GM12878 (cell line): ENCODE measurements around the gene TCF20. TPM values are rescaled to one million over a fixed set of nuclear protein-coding genes. Genes with fewer than 3 reads are reported as not detected.

Experiments
- ATAC-seq: fragments of 200-7000 bp; cut with Tn5 transposase; 3 replicates; pipeline ENCODE4 v1.9.1; 2020; ENCODE audit warnings: mild to moderate bottlenecking, moderate library complexity
- BruUV-seq: library from RNA; stranded (reverse); fragments of 400-500 nt; replicated peaks from 2 replicates; lab custom pipeline; 2021; lab: Mats Ljungman, UMichigan
- CTCF ChIA-PET: fragments of 300-600 bp; sonication (Branson Sonifier 250); formaldehyde crosslinking; extraction: SDS; loops from one replicate; lab custom pipeline; 2021; ENCODE audit warnings: inconsistent platforms; lab: Yijun Ruan, JAX
- POLR2A ChIA-PET: fragments of 350-600 bp; formaldehyde crosslinking; extraction: SDS; loops from one replicate; lab custom pipeline; 2021; ENCODE audit warnings: inconsistent platforms; lab: Charles Lee
- RAD21 ChIA-PET: fragments of 300-600 bp; sonication (Branson Sonifier 250); formaldehyde crosslinking; loops from one replicate; lab custom pipeline; 2023; ENCODE audit warnings: antibody characterized with exemption; ENCODE audit not compliant: unreplicated experiment; lab: Charles Lee
- SMC1A ChIA-PET: fragments of 300-600 bp; sonication (Branson Sonifier 250); formaldehyde crosslinking; loops from one replicate; lab custom pipeline; 2023; ENCODE audit not compliant: unreplicated experiment, uncharacterized antibody; lab: Charles Lee
- DNase-seq: peaks from one replicate; pipeline ENCODE4 v3.0.0-alpha.2; 2011; ENCODE audit warnings: low read depth, low spot score
- FAIRE-seq: peaks from 3 replicates; lab custom pipeline; 2011; peaks lifted over from hg19 to GRCh38; lab: Jason Lieb, UNC
- H2AFZ ChIP-seq: 2 replicates; pipeline ENCODE4 v1.6.0; 2011; ENCODE audit warnings: low read depth, low read length, control low read depth; ENCODE audit not compliant: control insufficient read depth
- H3K27ac ChIP-seq: 2 replicates; pipeline ENCODE4 v1.5.1; 2011; ENCODE audit warnings: control low read depth; ENCODE audit not compliant: control insufficient read depth, insufficient read depth
- H3K27me3 ChIP-seq, 2 experiments: replicated peaks in 1 of 2; 2 replicates each; pipeline versions ENCODE4 v1.6.0 to v1.6.1; 2011; ENCODE audit warnings: low read length in 1 of 2; ENCODE audit not compliant: control insufficient read depth in 2 of 2, insufficient read depth in 2 of 2
- H3K36me3 ChIP-seq, 2 experiments: 2 replicates each; pipeline ENCODE4 v1.5.1; 2011; ENCODE audit warnings: low read length in 1 of 2; ENCODE audit not compliant: control insufficient read depth in 2 of 2, insufficient read depth in 2 of 2
- H3K4me1 ChIP-seq: 2 replicates; pipeline ENCODE4 v1.6.1; 2011; ENCODE audit warnings: mild to moderate bottlenecking, low read length, moderate library complexity, mixed read lengths; ENCODE audit not compliant: control insufficient read depth, insufficient read depth
- H3K4me2 ChIP-seq: 2 replicates; pipeline ENCODE4 v1.6.0; 2011; ENCODE audit warnings: control low read depth; ENCODE audit not compliant: control insufficient read depth, insufficient read depth
- H3K4me3 ChIP-seq: fragments of 200-600 bp; sonication (generic); 2 replicates; pipeline ENCODE4 v1.5.1; 2016
- H3K79me2 ChIP-seq: 2 replicates; pipeline ENCODE4 v1.6.0; 2011; ENCODE audit warnings: low read length; ENCODE audit not compliant: control insufficient read depth, insufficient read depth
- H3K9ac ChIP-seq: 2 replicates; pipeline ENCODE4 v1.8.0; 2011; ENCODE audit warnings: low read length, control low read depth, mixed read lengths; ENCODE audit not compliant: control insufficient read depth, insufficient read depth
- H3K9me3 ChIP-seq: replicated peaks from 3 replicates; pipeline ENCODE4 v1.5.1; 2011; ENCODE audit warnings: mild to moderate bottlenecking, low read length; ENCODE audit not compliant: control insufficient read depth, insufficient read depth
- H4K20me1 ChIP-seq: 2 replicates; pipeline ENCODE4 v1.6.0; 2011; ENCODE audit not compliant: control insufficient read depth, insufficient read depth
- CHD2 ChIP-seq: IDR thresholded peaks from 2 replicates; pipeline ENCODE4 v1.6.1; 2011; ENCODE audit warnings: low read depth, low read length, improper control_type of control experiment, borderline replicate concordance
- NRF1 ChIP-seq: conservative IDR thresholded peaks from 2 replicates; pipeline ENCODE4 v1.6.1; 2011; ENCODE audit warnings: mild to moderate bottlenecking, low read depth, low read length, improper control_type of control experiment
- POLR2AphosphoS5 ChIP-seq: IDR thresholded peaks from 2 replicates; pipeline ENCODE4 v1.6.1; 2011; ENCODE audit warnings: mild to moderate bottlenecking, low read length, inconsistent platforms
- RUNX3 ChIP-seq: IDR thresholded peaks from 2 replicates; pipeline ENCODE4 v1.6.1; 2012; ENCODE audit warnings: low read length, inconsistent platforms
- STAT1 ChIP-seq: fragments of 450-650 bp; conservative IDR thresholded peaks from 2 replicates; pipeline ENCODE4 v1.6.1; 2014; ENCODE audit warnings: antibody characterized with exemption, mild to moderate bottlenecking
- TCF12 ChIP-seq: IDR thresholded peaks from 2 replicates; pipeline ENCODE4 v1.6.1; 2011; ENCODE audit warnings: low read depth, mild to moderate bottlenecking, low read length
- ZBTB40 ChIP-seq: fragments of 450-650 bp; IDR thresholded peaks from 2 replicates; pipeline ENCODE4 v1.6.1; 2016; ENCODE audit warnings: mild to moderate bottlenecking, moderate library complexity, borderline replicate concordance
- WGBS: methylation state at CpG from one replicate; pipeline ENCODE4 v1.1.6; 2016; ENCODE audit warnings: low lambda C conversion rate; ENCODE audit not compliant: insufficient replicate concordance, insufficient coverage; ENCODE audit errors: missing lambda C conversion rate; 5-methylcytosine and 5-hydroxymethylcytosine counted together
- in situ Hi-C: fragments of 300-500 bp; cut with MboI; formaldehyde crosslinking; loops from 9 replicates; pipeline ENCODE4 v1.14.3; 2018; ENCODE audit warnings: mixed read lengths
- intact Hi-C: fragments of 100-400 bp; cut with micrococcal nuclease; formaldehyde crosslinking; loops from one replicate; pipeline ENCODE4 v1.14.2; 2022; ENCODE audit not compliant: unreplicated experiment
- polyA plus RNA-seq, 11 experiments: library from polyadenylated mRNA; depleted of rRNA in 4 of 11; unstranded in 6 of 11; stranded (reverse) in 5 of 11; fragments of >200 nt; fragmentation: Nextera tagmentation in 4 of 11; fragmentation: Illumina TruSeq in 1 of 11; extraction: Ambion mirVana in 4 of 11; extraction: Trizol in 1 of 11; gene quantifications; 1 replicate in 1 of 11; 2 replicates in 10 of 11; pipeline versions ENCODE4 v1.2.1 to v1.2.3, GENCODE V29; 2011 to 2016; ENCODE audit warnings: inconsistent platforms in 2 of 11, missing spikeins in 2 of 11, low read depth in 1 of 11
- total RNA-seq, 4 experiments: library from RNA; depleted of rRNA in 3 of 4; stranded (reverse); fragments of >200 nt in 3 of 4; fragmentation: Illumina TruSeq in 1 of 4; extraction: Trizol in 1 of 4; gene quantifications; 2 replicates each; pipeline versions ENCODE4 v1.2.1 to v1.2.3, GENCODE V29; 2013 to 2021

The TCF20 gene
- total and polyA plus RNA-seq, 10 of the 15 experiments (the other 5 are each of a cell fraction or from before 2014, with no cell fraction given) = 0.64 to 52.9 (median 22.6) TPM

- no peak overlapping the region for H2AFZ ChIP-seq
These were observed 28.3 kb upstream of the TCF20 start for GRCh38 chr22:42298746-42299145.

More at GRCh38 chr22:42298746-42299145, 28.3 kb upstream of the TCF20 start:
- Histone ChIP-seq H3K36me3 (no peaks in the 10 kb centered on the region), H3K4me1 (peaks cover 22% of the 10 kb centered on the region), H4K20me1 (no peaks in the 10 kb centered on the region), H3K9me3 (no peaks in the 10 kb centered on the region), H3K4me3 (no peak overlapping the region), H3K9ac (no peak overlapping the region), H3K27ac (no peak overlapping the region), H3K79me2 (no peaks in the 10 kb centered on the region), H3K27me3 (no peaks in the 10 kb centered on the region), H3K4me2 (no peak overlapping the region)
- DNase-seq = no peak
- CTCF ChIA-PET = interaction anchor here (1.2 kb wide), 1 partner anchor 21 kb away, joined by 3 read pairs; no protein-coding TSS in a partner anchor
- intact Hi-C loops = no loop called here
- no peak for TF ChIP-seq TCF12
- no peak for TF ChIP-seq STAT1
- no peak for TF ChIP-seq RUNX3
- no peak for TF ChIP-seq NRF1
- no peak for TF ChIP-seq POLR2AphosphoS5
- TF ChIP-seq CHD2 = no peak
- no peak for TF ChIP-seq ZBTB40
- RAD21 ChIA-PET = no interaction called here
- SMC1A ChIA-PET = no interaction called here
- POLR2A ChIA-PET = no interaction called here
- WGBS = 40% methylated on average over 8 of the region's 8 CpGs
- no peak for FAIRE-seq
- BruUV-seq = no TSS peak
- ATAC-seq = no peak
- in situ Hi-C loops = no loop called here
